GM19099 (cell line): Measurements from ENCODE around the gene ACOX3.

ENCODE experiments used
- POLR2A ChIP-seq: IDR thresholded peaks from 3 replicates; pipeline ENCODE4 v1.6.1; 2011; ENCODE audit warnings: low read depth; ENCODE audit not compliant: insufficient read length; ENCODE audit errors: extremely low read depth

The ACOX3 gene

GRCh38 chr4:8470451-8471024 is 30.0 kb upstream of the ACOX3 start:
- no peak for TF ChIP-seq POLR2A

GRCh38 chr4:8469550-8469949 is 29.0 kb upstream of the ACOX3 start:
- no peak for TF ChIP-seq POLR2A

GRCh38 chr4:8468746-8469535 is 28.4 kb upstream of the ACOX3 start:
- TF ChIP-seq POLR2A, result no peak

GRCh38 chr4:8467016-8467415 is 26.5 kb upstream of the ACOX3 start:
- no peak for TF ChIP-seq POLR2A

GRCh38 chr4:8465615-8466611 is 25.4 kb upstream of the ACOX3 start:
- TF ChIP-seq POLR2A, result no peak

GRCh38 chr4:8464381-8464780 is 23.9 kb upstream of the ACOX3 start:
- TF ChIP-seq POLR2A, result no peak

GRCh38 chr4:8463811-8464210 is 23.3 kb upstream of the ACOX3 start:
- TF ChIP-seq POLR2A, result no peak

GRCh38 chr4:8461616-8462015 is 21.1 kb upstream of the ACOX3 start:
- no peak for TF ChIP-seq POLR2A

GRCh38 chr4:8461086-8461485 is 20.6 kb upstream of the ACOX3 start:
- no peak for TF ChIP-seq POLR2A

GRCh38 chr4:8459867-8460445 is 19.4 kb upstream of the ACOX3 start:
- TF ChIP-seq POLR2A, result no peak

GRCh38 chr4:8457646-8458252 is 17.2 kb upstream of the ACOX3 start:
- TF ChIP-seq POLR2A, result no peak

GRCh38 chr4:8453957-8454356 is 13.4 kb upstream of the ACOX3 start:
- no peak for TF ChIP-seq POLR2A

GRCh38 chr4:8451440-8452182 is 11.1 kb upstream of the ACOX3 start:
- no peak for TF ChIP-seq POLR2A

- no peak for TF ChIP-seq POLR2A
Measured at GRCh38 chr4:8446122-8446521, 5.6 kb upstream of the ACOX3 start.
